Stimulated activated CD8-positive, alpha-beta memory T cell treated with anti-CD3 and anti-CD28 coated beads, Interleukin-4, amount 100 ng/mL, for 4 hours (primary cell): ENCODE measurements around the gene MOB3A.
"Not testable (repeated sequence)": the region's sequence is repeated elsewhere in the genome, so short reads cannot be mapped to it uniquely, and the experiment has no call there.

Source experiments
- DNase-seq, 2 donors: peaks; one replicate each; pipeline ENCODE4 v3.0.0-alpha.2; 2020; ENCODE audit warnings: low read depth in 2 of 2, low spot score in 1 of 2

The MOB3A gene

GRCh38 chr19:2035590-2035991 is 60.5 kb downstream of the MOB3A start:
- DNase-seq: no peak

GRCh38 chr19:2034729-2035589 is 61.2 kb downstream of the MOB3A start:
- DNase-seq: no peak

GRCh38 chr19:2034253-2034652 is 61.9 kb downstream of the MOB3A start:
- DNase-seq: not testable (repeated sequence)

GRCh38 chr19:2033825-2034159 is 62.3 kb downstream of the MOB3A start:
- no peak for DNase-seq

- DNase-seq: no peak
Observed at GRCh38 chr19:2033115-2033824, 62.9 kb downstream of the MOB3A start.

GRCh38 chr19:2032296-2032941 is 63.7 kb downstream of the MOB3A start:
- DNase-seq: no peak

GRCh38 chr19:2027361-2027760 is 68.8 kb downstream of the MOB3A start:
- no peak for DNase-seq

- DNase-seq: no peak
Observed at GRCh38 chr19:2026770-2027169, 69.4 kb downstream of the MOB3A start.

GRCh38 chr19:2022289-2022688 is 73.8 kb downstream of the MOB3A start:
- no peak for DNase-seq

GRCh38 chr19:2021453-2022140 is 74.5 kb downstream of the MOB3A start:
- DNase-seq: no peak
